Gastrocnemius medialis (tissue), 4 donors: ENCODE measurements around the gene METRNL. TPM values are rescaled to one million over a fixed set of nuclear protein-coding genes. Genes with fewer than 3 reads are reported as not detected.

Experiments used
- ATAC-seq, 2 donors: fragments of 150-250 bp; one replicate each; pipeline ENCODE4 v1.9.1; 2016
- DNase-seq, 2 donors: peaks; one replicate each; pipeline ENCODE4 v3.0.0-alpha.2; 2019
- H3K27ac ChIP-seq, 4 donors: fragments of 200-600 bp; sonication (generic); 1 replicate in 1 of 4; 2 replicates in 3 of 4; pipeline ENCODE4 v1.5.1; 2016 to 2018; ENCODE audit warnings: mild to moderate bottlenecking in 2 of 4, moderate library complexity in 1 of 4
- H3K27me3 ChIP-seq, 3 donors: fragments of 200-600 bp; sonication (generic) in 2 of 3; 1 replicate in 1 of 3; 2 replicates in 2 of 3; pipeline versions ENCODE4 v1.5.1 to v1.6.0; 2016 to 2019; ENCODE audit warnings: mild to moderate bottlenecking in 1 of 3, moderate library complexity in 1 of 3
- H3K36me3 ChIP-seq, 2 donors: fragments of 200-600 bp; sonication (generic) in 1 of 2; one replicate each; pipeline ENCODE4 v1.5.1; 2017 to 2018
- H3K4me1 ChIP-seq, 2 donors: fragments of 200-600 bp; sonication (generic) in 1 of 2; one replicate each; pipeline ENCODE4 v1.5.1; 2016 to 2017; ENCODE audit warnings: mild to moderate bottlenecking in 2 of 2
- H3K4me3 ChIP-seq, 4 donors: fragments of 200-600 bp; sonication (generic) in 3 of 4; 1 replicate in 1 of 4; 2 replicates in 3 of 4; pipeline ENCODE4 v1.5.1; 2016 to 2019; ENCODE audit warnings: mild to moderate bottlenecking in 2 of 4
- H3K9me3 ChIP-seq, 3 donors: fragments of 200-600 bp; sonication (generic) in 2 of 3; 1 replicate in 1 of 3; 2 replicates in 2 of 3; pipeline ENCODE4 v1.5.1; 2016 to 2019
- CTCF ChIP-seq, 5 experiments: fragments of 450-650 bp in 3 of 5; fragments of 200-600 bp in 2 of 5; sonication (generic) in 2 of 5; IDR thresholded peaks in 4 of 5; conservative IDR thresholded peaks in 1 of 5; 1 replicate in 4 of 5; 2 replicates in 1 of 5; pipeline ENCODE4 v1.5.1; 2016 to 2019; ENCODE audit warnings: antibody characterized with exemption in 5 of 5, mild to moderate bottlenecking in 3 of 5, moderate library complexity in 3 of 5
- POLR2A ChIP-seq, 2 donors: fragments of 450-650 bp; IDR thresholded peaks; one replicate each; pipeline ENCODE4 v1.6.1; 2017; ENCODE audit warnings: antibody characterized with exemption in 2 of 2, mild to moderate bottlenecking in 2 of 2, moderate library complexity in 2 of 2
- in situ Hi-C, 4 donors: fragments of 200-750 bp; cut with MboI; loops; one replicate each; pipeline versions ENCODE4 v1.15.0 to v1.8.0; 2017; ENCODE audit warnings: low sequenced_read_pairs in 4 of 4
- intact Hi-C: fragments of 100-400 bp; cut with DNase I; formaldehyde crosslinking; loops from one replicate; pipeline ENCODE4 v1.15.1; 2023; ENCODE audit warnings: low total_unique reads
- total RNA-seq, 4 donors: library from RNA; depleted of rRNA; stranded (reverse); fragments of >200 nt; gene quantifications; one replicate each; pipeline versions ENCODE4 v1.1.0 to v1.2.3, GENCODE V29; 2016

The METRNL gene
- total RNA-seq, 4 donors from 2014 or later = 6.6 to 19.7 (median 11.1) TPM

- ATAC-seq (no peak), DNase-seq (no peak)
- Histone ChIP-seq H3K36me3 (no peaks in the 10 kb centered on the region), H3K27ac (no peak overlapping the region), H3K9me3 (no peaks in the 10 kb centered on the region), H3K27me3 (peaks cover 0 to 8% (median 0%) of the 10 kb centered on the region in 3 donors), H3K4me3 (no peak overlapping the region), H3K4me1 (no peaks in the 10 kb centered on the region)
- intact Hi-C loops (no loop called here), in situ Hi-C loops (no loop called here)
- TF ChIP-seq CTCF (IDR thresholded peaks at IDR 0.05 in 4 of 5, conservative IDR thresholded peaks at IDR 0.05 in 1 of 5) (no peak), POLR2A (IDR thresholded peaks at IDR 0.05) (no peak)
These were observed 49.2 kb downstream of the METRNL start for GRCh38 chr17:83128306-83129240.

DNA sequence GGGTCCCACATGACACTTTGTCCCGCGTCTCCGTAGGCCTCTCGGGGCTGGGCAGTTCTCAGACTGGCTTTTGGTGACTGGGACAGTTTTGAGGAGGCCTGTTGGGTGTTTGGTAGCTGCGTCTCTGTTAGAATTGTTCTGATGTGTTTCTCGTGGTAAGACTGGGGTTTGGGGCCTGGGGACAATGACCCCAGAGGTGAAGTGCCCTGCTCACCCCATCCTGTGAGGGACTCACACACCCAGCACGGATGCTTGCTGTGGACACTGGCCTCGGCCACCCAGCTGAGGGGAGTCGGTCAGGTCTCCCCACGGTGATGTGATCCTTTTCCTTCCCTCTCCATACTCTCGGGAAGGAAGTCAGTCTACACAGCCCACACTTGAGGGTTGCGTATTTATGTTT lies 50.3 kb downstream of the METRNL start:
- H3K27ac ChIP-seq = no peak overlapping the region
- no peak for TF ChIP-seq CTCF (IDR thresholded peaks at IDR 0.05 in 4 of 5, conservative IDR thresholded peaks at IDR 0.05 in 1 of 5)
- TF ChIP-seq POLR2A (IDR thresholded peaks at IDR 0.05) = no peak
- DNase-seq = no peak
- H3K4me1 ChIP-seq = no peaks in the 10 kb centered on the region
- no peaks in the 10 kb centered on the region for H3K27me3 ChIP-seq
- in situ Hi-C loops (no loop called here), intact Hi-C loops (no loop called here)
- H3K4me3 ChIP-seq = no peak overlapping the region
- no peak for ATAC-seq
- H3K36me3 ChIP-seq = no peaks in the 10 kb centered on the region
- no peaks in the 10 kb centered on the region for H3K9me3 ChIP-seq

DNA sequence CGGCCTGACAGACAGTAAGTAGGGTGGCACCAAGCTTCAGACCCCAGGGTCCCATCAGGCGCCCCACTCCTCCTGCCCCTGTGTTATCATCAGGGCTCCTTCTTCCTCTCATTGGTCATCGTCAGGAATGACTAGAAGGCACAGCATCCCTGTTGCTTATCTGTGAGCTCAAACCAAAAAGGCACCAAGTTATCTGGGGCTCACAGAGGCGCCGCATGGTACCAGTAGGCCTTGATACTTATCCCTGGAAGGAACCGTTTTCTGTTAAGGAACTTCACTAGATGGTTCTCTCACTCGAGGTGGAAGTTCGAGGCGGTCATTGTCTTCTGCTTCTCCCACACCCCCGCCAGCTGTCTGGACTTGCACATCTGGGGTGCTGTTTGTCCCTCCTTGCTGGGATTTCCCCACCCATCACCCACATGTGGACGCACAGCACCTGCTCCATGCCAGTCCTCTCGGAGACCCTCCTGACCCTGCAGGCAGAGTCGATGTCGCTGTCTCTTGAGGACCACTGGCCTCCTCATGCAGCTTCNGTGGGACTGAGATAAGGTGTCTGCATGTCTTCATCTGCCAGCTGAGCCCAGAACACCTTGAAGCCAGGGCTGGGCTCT lies 52.1 kb downstream of the METRNL start:
- ATAC-seq (no peak), DNase-seq (no peak)
- TF ChIP-seq POLR2A (IDR thresholded peaks at IDR 0.05) (no peak), CTCF (IDR thresholded peaks at IDR 0.05 in 4 of 5, conservative IDR thresholded peaks at IDR 0.05 in 1 of 5) (no peak)
- no peaks in the 10 kb centered on the region for H3K36me3 ChIP-seq
- in situ Hi-C loops = no loop called here
- H3K27ac ChIP-seq = no peak overlapping the region
- intact Hi-C loops = no loop called here
- H3K27me3 ChIP-seq = peaks cover 5 to 9% (median 6%) of the 10 kb centered on the region in 3 donors
- H3K9me3 ChIP-seq = no peaks in the 10 kb centered on the region
- H3K4me3 ChIP-seq = no peak overlapping the region
- H3K4me1 ChIP-seq = no peaks in the 10 kb centered on the region

GRCh38 chr17:83132251-83133081 lies 53.1 kb downstream of the METRNL start:
- ATAC-seq (no peak), DNase-seq (no peak)
- no peaks in the 10 kb centered on the region for H3K36me3 ChIP-seq
- intact Hi-C loops (no loop called here), in situ Hi-C loops (no loop called here)
- no peak overlapping the region for H3K4me3 ChIP-seq
- no peak overlapping the region for H3K27ac ChIP-seq
- TF ChIP-seq POLR2A (IDR thresholded peaks at IDR 0.05) (no peak), CTCF (IDR thresholded peaks at IDR 0.05 in 4 of 5, conservative IDR thresholded peaks at IDR 0.05 in 1 of 5) (no peak)
- peaks cover 5 to 9% (median 6%) of the 10 kb centered on the region in 3 donors for H3K27me3 ChIP-seq
- H3K9me3 ChIP-seq = no peaks in the 10 kb centered on the region
- H3K4me1 ChIP-seq = no peaks in the 10 kb centered on the region
